ENCODE measurements around the gene SLC6A13.

SLC6A13 gene

DNA sequence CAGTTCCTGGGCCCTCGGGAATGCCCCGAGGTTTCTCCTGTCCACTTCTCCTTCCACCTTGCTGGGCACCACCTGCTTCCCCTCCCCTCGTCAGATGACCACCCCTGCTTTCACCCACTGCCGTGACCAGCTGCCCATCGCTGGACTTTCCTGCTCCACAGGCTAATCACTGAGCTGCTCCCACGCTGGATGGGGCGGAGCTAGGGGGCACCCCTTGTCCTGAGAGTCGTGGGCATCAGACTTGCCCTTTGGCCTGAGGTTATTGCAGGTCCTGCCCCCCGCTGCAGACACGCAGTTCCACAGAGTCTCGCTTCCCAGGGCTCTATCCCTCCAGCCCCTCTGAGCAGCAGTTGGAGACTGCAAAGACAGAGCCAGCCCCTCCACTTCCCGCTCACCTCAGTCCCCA, 49.1 kb downstream of the SLC6A13 start:
- DNase-seq: no peak

DNA sequence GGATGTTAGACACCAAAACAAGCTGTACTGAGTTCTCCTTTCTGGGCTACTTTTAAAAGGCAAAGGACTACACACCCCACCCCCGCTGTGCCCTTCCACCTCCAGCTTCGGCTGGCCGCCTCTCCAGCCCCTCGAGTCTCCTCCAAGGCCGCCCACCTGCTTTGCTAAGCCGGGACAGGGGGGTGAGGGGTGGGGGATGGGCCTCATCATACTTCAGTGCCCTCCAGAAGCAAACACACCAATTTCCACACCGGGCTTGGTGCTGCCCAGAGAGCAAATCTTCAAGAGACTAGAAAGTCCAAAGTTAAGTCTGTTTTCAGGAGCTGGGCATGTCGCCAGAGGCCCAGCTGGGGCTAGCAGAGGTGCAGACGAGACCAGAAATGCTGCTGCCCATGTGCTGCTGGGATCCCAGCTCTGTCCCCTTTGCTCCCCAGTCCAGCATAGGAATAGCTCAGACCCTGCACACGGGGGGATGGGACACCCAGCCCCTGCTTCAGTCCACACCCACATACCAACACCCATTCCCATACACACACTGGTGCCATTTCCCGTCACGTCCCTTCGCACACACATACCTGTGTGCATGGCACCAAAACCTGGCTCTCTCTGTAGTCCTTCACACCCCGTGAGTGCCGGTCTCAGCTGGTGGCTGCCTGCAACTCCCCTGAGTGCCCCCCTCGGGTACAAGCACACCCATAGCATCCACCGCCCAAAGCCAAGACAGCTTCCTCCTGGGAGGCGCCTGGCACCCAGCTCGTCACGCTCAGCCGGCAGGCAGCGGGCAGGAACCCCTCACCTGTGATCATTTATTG, 49.7 kb downstream of the SLC6A13 start:
- no peak for DNase-seq

DNA sequence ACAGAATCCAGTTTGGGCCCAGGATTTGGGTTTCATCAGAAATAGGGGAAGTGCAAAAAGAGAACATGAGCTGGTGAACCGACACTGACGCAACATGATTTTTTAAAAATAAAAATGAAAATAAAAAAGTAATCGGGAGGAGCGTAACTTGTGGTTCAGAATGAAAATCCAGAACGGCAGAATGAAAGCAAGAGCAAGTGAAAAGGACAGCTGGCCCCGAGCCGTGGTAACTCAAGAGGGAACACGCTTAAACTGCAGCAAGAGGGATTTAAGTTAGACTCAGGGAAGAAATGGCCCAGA, 50.3 kb downstream of the SLC6A13 start:
- peak; percentile 22 for DNase-seq

DNA sequence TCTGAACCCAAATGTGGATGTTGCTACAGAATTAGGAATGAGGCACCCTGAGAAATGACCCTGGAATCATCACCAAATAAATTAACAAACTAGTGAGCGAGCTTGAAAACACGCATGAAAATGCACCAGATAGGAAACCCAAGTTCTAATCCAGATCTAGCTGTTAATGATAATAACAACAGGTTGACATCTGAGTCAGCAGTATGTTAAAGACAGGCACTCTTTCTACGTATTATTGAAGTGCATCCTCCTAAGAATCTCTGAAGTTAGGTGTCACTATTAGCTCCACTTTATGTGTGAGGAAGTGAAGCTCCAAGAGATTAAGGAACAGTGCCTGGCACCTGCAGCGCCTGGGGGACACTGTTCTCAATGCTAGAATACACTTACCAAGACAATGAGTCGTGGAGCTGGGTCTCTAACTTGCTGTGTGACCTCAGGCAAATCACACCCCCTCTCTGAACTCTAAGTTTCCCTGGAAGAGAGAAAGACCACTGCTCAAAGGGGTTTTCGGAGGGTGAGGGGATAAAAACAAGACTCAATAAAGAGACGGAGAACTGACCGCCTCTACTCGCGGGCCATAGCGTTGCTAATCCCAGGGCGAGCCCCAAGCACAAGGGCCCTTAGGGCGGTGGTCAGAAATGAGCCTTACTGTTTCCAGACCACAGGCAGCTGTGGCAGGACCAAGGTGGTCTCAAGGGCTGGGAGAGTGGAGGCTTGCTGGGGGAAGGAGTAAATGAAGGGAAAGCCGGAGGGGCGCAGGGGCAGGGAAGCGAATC, 50.8 kb downstream of the SLC6A13 start:
- no peak for DNase-seq

DNA sequence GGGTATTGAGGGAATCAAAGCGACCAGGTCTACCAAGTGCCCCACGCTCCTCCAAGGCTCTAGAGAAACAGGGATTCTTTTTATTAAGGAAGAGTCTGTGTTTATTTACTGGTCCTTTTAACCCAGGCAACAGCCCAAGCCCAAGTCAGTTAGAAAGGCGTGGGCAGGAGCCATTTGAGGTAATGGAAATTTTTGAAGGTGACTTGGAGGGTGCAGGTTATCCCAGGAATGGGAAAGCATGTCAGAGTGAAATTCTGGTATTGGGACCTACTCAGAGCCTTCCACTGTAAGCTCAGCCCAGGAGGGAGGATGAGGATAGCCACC, 51.5 kb downstream of the SLC6A13 start:
- no peak for DNase-seq

DNA sequence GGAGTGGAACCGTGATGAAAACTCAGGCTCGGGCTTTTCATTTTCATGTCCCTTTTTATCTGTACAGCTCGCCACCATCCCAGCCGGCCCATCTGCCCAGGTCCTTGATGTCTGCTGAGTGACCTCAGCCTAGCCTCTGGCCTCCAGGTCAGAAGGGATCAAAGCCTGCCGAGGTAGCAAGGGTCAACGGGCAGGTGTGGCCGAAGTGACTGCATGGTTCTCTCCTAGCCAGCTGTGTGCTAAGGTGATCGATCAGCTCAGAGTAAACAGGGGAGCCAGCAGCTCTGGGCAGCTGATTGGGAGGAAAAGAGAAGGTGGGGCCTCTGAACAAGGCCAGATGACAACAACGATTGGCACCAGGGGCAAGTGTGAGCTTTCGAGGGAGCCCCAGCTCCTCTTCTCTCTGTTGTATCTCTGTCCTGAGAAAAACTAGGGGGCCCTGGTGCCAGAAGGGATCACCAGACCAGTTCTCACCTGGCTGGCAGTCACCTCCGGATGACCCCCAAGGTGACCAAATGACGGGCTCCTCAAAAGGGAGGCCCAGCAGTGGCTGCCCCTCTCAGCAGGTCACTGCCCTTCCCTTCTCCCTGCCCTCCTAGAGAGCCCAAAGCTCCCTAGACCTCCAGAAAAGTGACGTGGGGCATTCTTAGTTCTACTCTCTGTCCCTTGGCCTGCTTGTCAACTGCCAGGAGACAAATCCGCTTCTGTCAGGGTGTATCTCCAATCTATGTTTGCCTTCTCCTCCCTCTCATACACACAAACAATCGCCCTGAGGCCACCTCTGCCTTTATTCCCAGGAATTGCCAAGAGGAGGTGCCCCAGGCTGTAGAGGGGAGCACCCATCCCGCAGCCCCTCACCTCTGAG, 52.1 kb downstream of the SLC6A13 start:
- no peak for DNase-seq

DNA sequence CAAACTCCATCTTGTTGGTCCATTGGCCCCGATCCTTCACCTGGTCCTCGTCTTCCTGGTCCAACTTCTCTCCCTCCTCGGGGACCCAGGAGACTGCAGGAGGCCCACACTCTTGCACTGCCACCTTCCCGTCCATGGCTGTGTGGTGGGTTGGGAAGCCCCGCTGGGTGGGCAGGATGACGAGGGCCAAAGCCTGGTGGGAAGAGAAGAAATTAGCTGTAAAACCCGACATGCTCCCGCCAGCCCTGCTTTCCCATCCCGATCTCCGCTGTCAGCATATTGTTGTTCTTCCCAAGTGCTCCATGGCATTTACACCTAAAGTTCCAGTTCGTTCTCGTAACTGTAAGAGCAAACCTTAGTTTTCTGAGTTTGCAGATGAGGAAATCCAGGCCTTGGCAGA, 52.8 kb downstream of the SLC6A13 start:
- DNase-seq: no peak

DNA sequence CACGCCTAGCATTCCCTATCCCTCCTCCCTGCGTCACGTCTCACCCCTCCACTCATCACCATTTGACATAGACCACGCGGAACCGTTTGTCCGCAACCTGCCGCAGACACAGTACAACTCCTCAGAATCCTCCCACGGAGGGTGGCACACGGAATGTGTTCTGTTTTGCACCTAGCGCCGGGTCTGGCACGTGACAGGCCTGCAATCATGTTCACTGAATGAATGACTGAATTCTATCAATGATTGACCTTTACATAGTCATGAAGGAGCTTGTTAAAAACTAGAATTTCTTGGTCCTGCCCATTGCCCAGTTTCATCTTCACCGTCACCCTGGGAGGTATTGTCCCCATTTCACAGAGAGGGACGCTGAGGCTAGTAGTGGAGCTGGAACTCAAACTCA, 53.4 kb downstream of the SLC6A13 start:
- no peak for DNase-seq

DNA sequence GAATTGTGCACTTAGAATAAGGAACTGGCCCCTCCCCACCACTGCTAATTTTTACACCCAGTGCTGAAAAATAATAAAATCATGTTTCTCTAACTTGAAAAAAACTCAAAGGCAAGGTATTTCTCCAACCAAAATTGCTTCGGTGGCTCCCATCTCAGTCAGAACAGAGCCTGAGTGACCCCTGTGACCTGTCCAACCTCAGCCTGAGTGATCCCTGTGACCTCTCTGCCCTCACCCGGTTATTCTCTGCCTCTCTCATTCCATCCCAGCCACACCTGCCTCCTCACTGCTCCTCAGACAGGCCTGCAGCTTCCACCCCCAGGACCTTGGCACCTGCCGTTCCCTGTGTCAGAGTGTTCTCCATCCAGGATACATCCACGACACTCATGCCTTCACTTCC, 53.8 kb downstream of the SLC6A13 start:
- no peak for DNase-seq

DNA sequence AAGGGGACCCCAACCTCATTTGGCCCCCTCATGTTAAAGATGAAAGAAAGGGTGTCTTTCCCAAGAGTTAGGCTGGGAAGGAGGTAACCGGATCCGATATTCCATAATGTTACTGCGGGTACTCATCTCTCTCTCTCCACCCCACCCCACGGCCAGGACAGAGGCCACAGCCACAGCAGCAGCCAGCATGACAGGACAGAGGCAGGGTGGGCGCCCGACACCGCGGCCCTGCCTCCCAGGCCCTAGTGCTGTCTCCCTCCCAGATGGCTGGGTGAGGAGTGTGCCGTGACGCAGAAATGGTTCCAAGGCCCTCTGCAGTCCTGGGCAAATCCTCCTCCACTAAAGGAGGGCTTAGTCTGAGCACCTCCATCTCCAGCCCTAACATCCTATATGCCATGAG, 54.8 kb downstream of the SLC6A13 start:
- DNase-seq: no peak

DNA sequence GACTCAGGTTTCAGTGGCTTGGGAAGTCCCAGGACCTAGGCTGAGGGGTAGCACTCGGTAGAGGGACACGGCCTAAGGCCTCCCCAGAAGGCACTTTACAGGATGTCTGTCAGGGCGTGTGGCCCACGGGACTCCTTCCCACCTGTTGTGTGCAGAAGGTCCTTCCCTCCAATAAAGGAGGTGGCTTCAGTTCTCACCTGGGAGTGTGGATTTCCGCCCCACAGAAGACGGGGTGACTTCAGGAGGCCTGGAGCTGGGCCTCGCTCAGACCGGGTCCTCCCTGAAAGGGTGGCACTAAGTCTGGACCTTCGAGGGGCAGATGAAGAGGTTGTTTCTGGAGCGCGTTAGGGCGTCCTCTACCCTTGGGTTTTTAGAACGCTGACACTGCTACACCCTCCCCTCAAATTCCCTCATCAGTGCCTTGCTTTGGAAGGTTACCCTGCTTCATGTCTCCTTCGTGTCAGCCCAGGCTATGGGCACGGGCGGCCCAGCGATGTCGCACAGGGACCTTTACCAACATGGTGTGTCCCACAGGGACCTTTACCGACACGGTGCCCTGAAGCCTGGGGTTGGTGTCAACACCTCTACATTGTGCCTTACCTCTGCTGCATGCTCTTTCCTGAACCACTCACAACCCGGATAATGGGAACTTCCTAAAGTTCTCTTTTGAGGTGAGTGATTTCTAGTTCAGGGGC, 55.7 kb downstream of the SLC6A13 start:
- DNase-seq: no peak

DNA sequence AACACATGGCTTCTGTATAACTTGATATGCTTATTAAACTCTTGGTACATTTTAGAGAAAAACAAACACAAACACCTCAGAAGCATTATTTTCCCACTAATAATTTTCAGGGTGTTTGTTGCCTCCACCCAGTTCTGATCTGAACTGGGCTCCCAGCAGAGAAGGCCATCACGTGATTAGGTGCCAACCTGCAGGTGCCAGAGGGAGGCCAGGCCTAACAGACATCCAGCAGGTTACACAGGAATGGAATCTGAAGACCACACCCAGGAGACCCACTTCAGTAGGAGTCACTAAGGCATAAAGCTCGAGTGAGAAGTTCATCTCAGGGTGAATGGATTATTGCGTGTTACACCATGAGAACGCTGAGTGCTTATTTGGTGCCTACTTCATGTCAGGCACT, 57.6 kb downstream of the SLC6A13 start:
- DNase-seq: no peak

DNA sequence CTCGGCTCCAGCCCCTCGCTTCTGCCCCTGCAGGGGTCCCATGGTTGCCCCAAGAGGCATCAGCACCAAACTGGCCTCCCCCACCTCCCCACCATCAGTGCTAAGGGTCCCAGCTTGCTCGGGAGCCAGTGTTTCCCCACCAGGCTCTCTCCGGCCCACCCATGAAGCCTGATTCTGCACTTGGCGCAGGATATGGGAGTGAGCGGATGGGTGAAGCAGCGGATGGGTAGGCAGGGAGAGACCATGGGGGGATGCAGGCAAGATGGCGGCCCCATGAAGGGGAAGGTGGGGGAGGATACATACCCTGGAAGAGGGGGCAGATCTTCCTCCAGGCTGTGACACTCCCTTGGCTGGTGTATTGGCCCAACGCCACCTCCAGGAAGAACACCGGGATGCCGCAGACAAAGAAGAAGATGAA, 58.4 kb downstream of the SLC6A13 start:
- DNase-seq: no peak

DNA sequence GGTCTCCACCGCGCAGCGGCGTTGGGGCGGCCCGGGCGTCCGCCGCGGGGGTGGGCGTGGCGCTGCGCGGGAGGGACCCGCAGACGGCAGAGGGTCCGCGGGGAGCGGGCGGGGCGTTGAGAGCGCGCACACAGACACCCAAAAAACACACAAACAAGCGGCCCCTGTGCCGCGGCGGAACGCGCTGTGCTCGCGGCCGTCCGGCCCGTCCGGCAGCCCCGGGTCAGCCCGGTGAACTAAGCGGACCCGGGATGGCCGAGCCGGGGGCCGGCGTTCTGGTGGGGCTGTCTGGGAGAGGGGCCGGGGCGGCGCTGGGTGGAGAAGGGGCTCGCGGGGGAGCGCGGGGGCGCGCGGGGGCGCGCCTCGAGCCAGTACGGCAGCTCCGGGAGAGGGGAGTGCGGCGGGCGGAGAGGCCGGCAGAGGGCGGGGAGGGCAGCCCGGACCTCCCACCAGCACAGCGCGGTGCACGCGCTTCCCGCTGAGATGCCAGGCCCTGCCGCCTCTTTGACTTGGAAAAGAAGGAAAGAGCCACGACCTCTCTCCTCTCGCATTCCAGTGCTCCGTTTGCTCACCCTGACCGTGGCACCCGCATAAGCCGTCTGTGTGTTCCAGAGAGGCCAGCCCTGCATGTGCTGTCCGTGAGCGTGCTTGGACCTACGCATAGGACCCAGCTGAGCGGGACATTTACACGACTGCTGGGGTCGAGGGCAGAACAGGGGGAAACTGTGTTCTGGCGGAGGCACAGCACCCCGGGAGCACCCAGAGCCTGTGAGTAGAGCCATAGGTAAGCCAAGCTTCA, 59.0 kb downstream of the SLC6A13 start:
- no peak for DNase-seq

DNA sequence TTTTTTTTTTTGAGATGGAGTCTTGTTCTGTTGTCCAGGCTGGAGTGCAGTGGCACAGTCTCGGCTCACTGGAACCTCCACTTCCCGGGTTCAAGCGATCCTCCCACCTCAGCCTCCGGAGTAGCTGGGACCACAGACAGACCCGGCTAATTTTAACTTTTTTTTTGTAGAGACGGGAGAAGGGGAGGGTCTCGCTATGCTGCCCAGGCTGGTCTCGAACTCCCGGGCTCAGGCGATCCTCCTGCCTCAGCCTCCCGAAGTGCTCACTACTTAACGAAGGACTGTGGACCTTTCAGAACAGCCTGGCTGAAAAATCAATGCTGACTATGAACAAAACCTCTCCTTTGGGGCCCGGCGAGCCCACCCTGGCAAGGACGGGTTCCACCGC, 59.6 kb downstream of the SLC6A13 start:
- DNase-seq: no peak

DNA sequence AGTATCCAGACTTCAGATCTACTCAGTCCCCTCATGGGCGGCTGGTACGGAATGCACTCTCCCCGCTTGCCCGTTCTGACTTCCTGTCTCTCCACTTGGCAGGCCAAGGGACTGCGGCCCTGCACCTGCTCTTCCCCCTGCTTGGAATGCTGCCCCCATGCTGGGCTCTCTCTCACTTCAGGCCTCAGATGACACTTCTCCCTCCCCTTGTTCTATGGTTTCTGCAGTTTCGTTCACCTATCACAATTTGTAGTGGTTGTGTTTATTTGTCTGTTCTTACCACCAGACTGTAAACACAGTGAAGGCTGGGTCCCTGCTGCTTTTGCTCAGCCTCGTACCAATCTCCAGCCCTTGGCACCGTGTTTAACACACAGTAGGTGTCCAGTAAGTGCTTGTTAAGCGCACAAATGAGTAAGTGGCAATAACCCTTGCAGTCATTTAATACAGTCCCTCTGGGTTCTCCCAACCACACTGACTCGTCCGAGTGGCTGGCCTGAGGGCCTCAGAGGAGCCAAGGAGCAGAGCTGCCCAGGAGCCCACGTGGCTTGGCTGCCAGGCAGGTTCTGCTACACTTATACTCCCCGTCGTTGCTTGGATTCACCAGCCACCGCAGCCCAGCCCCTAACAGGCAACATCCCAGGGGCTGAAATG, 60.4 kb downstream of the SLC6A13 start:
- no peak for DNase-seq

DNA sequence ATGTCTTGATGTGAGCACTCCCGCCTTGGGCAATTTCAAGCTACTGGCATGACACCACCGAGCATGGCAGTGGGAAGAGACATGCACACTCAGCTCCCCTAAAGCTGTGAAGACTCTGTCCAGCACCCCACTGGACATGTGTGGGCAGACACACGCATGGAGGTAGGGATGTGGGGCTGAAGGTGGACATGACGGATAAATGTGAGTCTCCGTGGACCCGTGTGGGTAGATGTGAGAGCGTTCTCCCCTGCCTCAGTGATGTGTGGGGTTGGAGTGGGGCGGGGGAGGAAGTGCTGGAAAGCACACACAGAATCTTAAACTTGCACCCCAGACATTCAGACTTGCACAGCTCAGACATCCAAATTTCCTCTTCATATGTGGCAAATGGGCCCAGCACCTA, 61.3 kb downstream of the SLC6A13 start:
- DNase-seq: no peak

DNA sequence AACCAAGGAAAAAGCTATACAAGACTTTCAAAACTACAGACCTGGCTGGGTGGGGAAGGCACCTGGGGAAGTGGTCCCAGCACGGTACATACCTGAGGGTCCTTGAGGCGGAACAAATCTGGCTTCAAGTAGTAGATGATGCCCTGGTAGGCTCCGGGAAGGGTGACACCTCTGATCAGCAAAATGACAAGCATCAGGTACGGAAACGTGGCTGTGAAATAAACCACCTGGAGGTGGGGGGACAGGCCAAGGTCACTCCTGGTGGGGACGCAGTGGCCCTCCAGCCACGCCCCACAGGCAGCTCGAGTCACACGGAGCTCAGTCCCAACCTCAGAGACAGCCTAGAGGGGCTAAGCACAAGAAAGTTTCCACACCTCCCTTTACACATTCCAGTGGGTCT, 63.9 kb downstream of the SLC6A13 start:
- no peak for DNase-seq

DNA sequence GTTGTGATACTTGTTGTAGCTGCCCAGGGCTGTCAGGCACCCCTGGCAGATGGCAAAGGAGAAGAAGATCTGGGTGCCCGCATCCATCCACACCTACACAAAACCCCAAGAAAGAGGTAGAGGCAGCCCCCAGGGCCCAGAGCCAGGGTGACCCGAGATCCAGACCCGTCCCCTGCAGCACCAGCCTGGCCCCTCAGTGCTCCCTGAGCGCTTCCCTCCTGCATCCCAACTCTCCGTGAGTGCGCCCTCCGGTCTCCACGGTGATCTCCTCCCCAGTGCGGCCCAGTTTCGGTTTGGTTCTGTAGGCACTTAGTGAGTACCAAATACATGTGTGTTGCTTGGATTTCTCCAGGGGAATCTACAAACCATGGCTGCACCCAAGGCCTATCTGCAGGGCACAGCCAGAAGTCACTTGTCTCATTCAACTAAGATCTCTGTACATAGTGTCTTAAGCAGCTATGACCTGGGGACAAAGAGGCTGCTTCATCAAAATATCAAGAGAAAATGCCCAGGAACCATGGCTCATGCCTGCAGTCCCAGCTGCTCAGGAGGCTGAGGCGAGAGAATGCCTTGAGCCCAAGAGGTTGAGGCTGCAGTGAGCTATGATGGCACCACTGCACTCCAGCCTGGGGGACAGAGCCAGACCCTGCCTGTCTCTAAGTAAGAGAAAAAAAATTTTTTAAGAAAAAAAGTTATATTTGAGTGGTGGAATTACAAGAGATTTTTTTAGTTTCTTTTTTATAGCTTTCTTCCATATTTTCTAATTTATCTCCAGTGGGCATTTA, 64.5 kb downstream of the SLC6A13 start:
- no peak for DNase-seq

DNA sequence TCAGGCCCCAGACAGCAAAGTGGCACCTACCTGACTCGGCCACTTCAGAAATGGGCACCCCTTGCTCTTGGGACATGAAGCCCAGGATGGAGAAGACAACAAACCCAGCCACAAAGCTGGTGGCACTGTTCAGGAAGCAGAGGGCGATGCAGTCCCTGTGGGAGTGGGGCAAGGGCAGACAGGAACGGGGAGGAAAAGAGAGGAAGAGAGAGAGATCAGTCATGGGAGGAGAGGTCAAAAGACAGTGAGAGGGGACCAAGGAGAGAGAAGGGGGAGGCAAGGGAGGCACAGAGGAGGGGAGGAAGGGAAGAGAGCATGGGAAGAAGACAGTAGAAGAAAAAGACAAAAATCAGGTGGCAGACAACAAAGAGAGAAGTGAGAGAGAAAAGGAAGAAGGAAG, 65.3 kb downstream of the SLC6A13 start:
- DNase-seq: no peak

DNA sequence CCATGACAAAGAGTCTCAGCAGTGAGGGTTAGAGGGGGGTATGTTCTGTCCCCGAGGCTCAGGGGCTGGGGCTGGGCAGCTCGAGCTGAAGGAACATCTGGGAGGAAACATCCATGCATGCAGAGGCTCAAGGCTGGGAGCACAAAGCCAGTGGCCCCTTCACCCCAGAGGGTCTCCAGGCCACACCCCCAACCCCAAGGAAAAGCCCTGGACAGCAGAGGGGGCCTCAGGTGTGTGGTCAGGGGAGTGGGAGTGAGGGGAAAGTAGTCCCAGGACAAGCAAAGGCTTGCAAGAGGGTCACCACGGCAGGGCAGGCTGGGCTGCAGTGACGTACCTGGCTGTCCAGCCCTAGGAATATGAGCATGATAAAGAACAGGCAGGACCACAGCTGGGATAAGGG, 66.2 kb downstream of the SLC6A13 start:
- DNase-seq: no peak

All from SIG-M5 (cell line).